Dedifferentiated amniotic fluid mesenchymal stem cell (primary cell): ENCODE data around the gene P2RY11.
A peak's percentile ranks its signal among the peaks of the same experiment; 100 is the strongest.

Experiments used
- DNase-seq: peaks from one replicate; pipeline ENCODE4 v3.0.0-alpha.2; 2016; ENCODE audit errors: extremely low spot score

P2RY11 gene

DNA sequence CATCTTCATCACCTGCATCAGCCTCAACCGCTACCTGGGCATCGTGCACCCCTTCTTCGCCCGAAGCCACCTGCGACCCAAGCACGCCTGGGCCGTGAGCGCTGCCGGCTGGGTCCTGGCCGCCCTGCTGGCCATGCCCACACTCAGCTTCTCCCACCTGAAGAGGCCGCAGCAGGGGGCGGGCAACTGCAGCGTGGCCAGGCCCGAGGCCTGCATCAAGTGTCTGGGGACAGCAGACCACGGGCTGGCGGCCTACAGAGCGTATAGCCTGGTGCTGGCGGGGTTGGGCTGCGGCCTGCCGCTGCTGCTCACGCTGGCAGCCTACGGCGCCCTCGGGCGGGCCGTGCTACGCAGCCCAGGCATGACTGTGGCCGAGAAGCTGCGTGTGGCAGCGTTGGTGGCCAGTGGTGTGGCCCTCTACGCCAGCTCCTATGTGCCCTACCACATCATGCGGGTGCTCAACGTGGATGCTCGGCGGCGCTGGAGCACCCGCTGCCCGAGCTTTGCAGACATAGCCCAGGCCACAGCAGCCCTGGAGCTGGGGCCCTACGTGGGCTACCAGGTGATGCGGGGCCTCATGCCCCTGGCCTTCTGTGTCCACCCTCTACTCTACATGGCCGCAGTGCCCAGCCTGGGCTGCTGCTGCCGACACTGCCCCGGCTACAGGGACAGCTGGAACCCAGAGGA lies 2.6 kb downstream of the P2RY11 start:
- DNase-seq, result no peak

DNA sequence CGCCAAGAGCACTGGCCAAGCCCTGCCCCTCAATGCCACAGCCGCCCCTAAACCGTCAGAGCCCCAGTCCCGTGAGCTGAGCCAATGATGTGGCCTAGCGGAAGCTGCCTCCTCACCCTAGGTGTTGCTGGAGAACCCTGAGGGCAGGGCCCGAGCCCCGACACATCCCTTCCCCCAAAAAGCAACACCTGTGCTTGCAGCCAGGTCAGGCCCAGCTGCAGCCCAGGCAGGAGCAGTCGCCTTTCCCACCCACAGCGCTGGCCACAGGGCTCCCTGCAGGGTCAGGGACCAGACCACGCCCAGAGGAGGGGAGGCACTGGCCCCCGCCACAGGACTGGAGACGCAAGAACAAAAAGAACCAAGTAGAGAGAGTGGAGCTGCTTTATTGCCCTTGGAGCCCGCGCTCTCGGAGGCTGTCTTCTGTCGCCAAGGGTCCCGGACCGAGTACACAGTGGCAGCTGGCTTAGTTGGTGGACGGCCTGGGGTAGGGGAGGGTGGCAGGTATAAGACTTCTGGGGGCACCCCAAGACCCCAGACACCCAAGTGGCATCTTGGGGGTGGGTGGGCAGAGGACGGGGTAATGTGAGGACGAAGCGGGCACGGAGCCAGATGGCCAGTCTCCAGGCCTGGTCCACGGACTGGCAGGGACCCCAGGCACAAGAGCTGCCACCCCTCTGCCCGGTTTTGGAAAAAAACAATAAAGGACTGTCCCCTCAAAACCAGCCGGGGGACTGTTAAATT lies 3.3 kb downstream of the P2RY11 start:
- DNase-seq, result no peak

DNA sequence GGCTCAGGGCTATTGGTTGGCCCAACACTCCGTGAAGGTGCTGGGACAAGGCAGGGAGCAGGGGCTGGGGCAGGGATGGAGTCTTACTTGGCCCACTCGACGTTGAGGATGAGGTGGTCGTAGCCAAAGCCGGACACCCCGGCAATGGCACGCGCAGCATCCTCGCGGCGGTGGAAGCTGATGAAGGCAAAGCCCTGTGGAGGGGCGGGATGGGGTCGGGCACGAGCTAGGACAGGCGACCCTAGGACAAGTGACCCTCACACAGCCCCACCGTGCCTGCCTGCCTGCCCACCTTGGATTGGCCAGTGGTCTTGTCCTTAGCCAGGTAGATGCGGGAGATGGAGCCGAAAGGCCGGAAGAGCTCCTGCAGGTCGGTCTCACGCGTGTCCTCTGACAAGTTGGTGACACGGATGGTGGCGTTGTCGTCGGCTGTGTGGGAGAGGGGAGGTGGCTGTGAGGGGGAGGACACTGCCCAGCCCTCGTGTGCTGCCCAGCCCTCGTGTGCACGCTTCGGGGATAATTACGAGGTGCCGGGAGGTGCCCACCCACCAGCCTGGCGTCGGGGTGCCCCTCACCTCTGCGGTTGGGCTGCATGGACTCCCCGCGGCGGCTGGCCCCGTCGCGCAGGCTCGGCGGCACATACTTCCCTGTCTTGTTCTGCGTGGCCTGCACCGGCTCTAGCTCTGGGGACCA lies 4.0 kb downstream of the P2RY11 start:
- no peak for DNase-seq

DNA sequence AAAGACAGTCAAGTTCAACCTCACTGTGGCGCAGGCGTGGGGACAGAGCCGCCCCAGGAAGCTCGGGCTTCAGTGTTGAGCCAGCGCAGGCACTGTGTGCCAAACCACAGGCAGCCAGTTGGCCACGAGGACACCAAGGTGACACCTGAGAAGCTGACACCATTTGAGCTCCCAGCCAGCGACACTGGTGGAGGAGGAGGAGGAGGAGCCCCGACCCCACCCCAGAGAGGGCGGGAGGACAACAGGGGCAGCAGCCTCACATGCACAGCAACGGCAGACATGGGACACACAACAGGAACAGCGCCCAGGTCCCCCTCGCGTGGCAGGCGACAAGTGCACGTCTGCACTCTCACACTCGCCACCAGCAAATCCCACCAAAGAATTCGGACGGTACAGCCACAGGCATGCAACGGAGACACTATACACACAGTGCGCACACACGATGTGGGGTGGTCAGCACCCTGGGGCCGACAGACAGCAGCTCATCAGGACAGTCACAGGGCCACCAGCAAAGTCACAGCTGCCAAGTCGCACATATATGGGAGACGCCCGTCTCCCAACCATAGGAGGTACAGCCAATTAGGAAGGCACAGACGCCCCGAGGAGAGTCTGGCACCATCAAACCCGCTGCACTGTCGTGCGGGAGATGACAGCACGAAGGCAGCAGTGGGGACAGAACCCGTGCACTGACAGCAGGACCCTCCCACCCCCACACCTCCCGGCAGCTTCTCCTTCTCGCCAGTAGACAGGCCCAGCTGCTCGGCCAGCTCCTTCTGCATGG lies 4.8 kb downstream of the P2RY11 start:
- no peak for DNase-seq

DNA sequence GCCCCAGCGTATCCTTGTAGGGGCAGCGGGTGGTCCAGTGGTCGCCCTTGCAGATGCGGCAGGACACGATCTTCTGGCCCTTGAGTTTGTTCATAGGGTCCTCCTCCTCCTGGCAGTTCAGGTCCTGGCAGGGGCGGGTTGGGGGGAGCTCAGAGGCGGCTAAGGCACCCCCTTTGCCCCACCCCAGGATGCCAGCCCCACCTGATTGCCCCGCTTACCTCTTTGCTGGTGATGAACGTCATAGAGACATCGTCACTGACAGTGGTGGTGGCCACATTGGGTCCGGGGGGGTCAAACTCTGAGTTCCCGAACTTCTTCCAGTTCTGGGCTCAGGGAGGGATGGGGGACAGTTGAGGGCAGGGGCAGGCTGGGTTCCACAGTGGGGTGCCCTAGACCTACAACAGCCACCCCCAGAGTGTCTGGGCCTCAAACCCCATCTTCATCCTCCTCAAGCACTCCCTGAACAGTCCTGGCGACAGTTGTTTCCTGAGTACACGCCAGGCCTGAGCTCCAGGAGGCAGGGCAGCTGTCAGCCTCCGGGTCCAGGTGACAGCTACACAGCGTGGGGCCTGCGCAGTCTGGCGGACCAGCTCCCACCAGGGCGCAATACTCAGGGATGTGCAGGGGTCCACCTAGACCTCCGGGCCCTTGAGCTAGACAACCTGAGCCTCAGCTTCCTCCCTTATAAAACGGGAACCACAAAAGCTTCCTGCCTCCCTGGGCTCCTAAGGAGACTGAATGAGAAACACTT lies 5.5 kb downstream of the P2RY11 start:
- DNase-seq, result no peak

DNA sequence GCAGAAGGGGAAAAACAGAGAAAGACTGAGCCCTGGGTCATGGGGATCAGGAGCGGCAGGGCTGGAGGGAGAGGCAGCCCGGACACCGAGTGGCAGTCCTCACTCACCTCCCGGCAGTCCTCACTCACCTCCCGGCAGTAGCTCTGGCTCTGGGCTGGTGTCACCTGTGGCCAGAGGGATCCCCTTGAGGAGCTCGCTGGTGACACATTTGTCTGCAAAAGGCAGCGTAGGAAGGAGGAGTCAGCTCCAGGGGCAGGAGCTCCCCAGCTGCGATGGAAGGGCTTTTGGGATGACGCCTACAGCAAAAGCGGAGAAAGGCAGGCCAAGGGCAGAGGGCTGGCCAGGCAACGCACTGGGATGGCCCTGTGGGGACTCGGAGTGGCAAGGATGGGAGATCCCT lies 7.5 kb downstream of the P2RY11 start:
- no peak for DNase-seq

DNA sequence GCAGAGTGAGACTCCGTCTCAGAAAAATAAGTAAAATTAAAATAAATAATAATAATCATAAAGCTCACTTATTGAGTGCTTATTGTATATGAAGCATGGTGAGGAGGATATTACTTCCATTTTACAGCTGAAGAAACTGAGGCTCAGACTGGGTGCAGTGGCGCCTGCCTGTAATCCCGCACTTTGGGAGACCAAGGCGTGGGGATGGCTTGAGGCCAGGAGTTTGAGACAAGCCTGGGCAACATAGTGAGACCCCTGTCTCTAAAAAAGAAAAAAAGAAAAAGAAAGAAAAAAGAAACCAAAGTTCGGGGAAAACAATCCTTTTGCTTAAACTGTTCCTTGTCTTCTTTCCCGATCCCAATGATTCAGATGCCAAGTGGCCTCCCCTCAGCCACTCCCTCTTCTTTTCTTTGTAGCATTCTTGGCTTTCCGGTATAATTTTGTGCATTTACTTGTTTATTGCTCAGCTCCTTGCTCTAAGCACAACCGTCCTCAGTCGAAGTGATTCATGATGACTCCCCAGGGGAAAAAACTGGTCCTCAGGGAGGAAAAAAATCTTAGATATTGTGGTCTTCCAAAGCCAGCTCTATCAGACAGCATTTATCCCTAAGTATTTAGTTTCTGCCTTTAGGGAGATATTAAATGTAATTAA lies 9.2 kb downstream of the P2RY11 start:
- peak; percentile 75 for DNase-seq

DNA sequence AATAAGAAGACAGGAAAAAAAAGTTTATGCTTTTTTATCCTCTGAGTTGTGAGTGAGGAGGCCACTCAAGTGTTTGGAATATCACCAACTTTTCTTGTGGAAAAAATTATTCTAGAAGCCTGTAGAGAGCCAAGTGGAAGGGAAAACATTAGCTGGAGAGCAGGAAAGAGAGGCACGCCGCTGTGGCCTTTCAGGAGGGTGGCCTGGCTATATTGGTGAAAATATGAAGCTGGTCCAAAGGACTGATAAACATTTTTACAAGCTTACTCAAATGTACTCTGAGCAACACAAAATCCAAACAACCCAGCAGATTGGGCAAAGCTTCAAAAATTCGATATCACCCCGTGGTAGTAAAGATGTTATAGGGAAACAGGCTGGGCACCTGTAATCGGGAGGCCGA lies 10.6 kb downstream of the P2RY11 start:
- peak; percentile 37 for DNase-seq

DNA sequence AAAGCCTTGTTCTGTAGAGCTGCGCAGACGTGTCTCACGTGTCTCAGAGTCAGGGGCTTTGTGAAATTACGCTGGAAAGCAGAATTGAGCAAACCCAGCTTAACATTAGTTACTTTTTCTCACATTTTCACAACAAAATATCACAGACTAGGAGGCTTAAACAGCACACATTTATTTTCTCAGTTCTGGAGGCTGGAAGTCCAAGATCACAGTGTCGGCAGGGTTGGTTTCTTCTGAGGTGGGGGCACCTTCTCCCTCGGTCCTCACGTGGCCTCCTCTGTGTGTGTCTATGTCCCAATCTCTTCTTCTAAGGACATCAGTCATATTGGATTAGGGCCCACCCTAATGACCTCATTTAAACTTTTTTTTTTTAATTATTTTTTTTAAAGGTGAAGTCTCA lies 12.9 kb downstream of the P2RY11 start:
- no peak for DNase-seq

DNA sequence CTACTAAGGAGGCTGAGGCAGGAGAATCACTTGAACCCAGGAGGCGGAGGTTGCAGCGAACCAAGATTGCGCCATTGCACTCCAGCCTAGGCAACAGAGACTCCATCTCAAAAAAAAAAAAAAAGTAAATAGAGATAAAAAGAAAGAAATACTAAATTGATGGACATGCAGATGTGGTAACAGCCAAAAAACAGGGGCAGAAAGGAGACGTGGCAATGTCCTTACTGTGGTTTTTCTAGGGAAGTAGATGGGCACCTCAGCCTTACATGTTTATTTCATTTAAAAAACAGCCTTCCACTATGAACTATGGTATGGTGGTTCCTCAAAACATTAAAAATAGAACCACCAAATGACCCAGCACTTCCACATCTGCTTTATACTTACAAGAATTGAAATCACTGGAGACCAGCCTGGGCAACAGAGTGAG lies 14.7 kb downstream of the P2RY11 start:
- no peak for DNase-seq

DNA sequence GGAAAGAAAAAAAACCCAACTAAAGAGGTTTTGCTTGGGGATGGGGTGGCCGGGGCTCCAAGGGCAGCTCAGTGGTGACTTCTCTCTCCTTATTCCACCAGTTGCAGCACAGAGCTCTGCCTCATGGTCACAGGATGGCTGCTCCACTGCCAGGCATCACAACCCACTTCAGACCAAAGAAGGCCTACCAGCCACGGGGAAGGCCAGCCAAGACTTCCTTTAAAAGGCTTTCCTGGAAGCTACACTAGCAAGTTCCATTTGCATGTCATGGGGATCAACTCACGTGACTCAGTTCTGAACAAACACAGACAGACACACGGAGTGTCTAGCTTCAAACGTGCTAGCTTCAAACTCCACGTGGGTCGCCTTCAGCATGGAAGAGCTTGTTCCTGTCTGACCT lies 21.4 kb downstream of the P2RY11 start:
- no peak for DNase-seq

DNA sequence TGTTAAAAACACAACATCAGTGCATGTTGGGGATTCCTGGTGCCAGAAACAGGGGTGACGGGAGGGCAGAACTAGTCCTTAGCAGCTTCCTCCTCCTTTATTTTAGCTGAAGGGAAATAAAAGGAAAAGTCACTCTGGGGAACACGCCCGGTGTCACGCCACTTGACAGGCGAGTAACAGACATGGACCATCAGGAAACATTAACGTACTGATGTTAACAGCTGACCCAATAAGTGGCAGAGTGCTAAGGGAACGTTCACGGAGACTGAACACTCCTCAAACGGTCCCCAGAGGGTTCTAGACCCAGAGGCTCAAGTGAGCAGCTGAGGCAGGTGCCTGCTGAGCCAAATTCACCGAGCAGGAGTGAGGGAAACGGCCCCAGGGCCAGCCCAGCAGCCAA lies 22.1 kb downstream of the P2RY11 start:
- no peak for DNase-seq

DNA sequence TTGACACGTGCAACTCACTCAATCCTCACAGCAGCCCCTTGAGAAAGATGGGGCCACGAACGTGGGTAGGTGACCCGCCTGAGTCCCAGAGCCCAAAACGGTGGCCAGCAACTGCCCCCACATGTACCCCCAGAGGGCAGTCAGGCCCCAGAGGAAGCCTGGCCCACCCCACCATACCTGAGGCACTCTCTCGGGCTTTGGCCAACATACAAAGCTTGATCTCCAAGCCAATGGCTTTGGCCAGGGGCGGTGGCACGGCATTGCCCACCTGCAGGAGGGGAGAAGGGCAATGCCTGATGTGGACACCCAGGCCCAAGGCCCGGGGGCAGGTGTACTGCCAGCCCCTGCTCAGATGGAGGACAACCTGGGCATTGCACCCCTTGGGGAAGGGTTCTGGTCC lies 22.5 kb downstream of the P2RY11 start:
- no peak for DNase-seq

DNA sequence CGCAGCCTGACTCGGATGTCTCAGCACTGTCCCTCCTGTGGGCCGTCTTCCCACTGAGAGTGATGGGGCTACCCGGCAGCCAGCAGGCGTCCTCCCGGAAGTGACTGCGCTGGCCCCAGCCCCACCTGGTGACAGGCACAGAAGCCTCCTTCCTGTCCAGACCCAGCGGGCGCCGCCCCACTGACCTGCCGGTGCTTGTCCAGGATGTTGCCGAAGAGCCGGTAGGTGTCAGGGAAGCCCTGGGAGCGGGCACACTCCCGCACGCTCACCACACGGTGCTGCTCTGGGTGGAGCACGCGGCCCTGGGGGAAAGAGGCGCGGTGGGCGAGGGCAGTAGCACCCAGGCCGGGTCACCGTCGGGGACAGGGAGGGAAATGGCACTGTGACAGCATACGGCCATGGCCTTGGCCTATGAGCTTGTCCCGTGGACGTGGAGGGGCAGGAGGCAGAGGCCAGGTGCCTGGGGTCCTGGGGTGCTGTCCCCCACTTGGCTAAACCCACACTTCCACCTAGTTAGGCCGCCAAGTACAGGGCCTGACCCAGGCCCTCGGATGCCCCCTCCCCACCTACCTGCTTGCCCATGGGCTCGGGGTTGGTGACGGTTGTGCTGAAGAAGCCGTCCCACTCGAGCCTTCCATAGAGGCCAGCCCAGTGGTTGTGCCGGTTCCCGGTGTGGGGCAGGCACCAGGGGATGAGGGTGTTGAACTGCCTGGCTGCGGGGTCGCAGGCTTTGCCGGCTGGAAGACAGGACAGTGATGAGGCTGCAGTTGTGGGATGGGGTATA lies 24.2 kb downstream of the P2RY11 start:
- DNase-seq, result no peak

DNA sequence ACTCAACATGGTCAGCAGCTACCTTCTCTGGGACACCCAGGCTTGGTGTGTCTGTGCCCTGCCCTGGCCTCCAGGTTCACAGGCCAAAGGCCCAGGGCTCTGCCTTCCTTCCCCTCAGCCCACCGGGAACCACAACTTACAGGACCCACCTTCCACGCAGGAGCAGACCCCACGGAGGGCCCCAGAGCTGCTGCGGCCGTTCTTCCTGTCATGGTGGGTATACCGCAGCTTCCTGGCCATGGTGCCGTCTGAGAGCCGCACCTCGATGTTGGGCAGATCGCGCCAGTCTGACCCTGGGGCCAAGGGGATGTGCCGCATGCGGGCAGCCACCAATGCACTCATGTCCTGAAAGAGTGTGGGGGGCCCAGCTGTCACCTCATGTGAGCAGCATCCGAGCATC lies 25.4 kb downstream of the P2RY11 start:
- DNase-seq, result no peak

DNA sequence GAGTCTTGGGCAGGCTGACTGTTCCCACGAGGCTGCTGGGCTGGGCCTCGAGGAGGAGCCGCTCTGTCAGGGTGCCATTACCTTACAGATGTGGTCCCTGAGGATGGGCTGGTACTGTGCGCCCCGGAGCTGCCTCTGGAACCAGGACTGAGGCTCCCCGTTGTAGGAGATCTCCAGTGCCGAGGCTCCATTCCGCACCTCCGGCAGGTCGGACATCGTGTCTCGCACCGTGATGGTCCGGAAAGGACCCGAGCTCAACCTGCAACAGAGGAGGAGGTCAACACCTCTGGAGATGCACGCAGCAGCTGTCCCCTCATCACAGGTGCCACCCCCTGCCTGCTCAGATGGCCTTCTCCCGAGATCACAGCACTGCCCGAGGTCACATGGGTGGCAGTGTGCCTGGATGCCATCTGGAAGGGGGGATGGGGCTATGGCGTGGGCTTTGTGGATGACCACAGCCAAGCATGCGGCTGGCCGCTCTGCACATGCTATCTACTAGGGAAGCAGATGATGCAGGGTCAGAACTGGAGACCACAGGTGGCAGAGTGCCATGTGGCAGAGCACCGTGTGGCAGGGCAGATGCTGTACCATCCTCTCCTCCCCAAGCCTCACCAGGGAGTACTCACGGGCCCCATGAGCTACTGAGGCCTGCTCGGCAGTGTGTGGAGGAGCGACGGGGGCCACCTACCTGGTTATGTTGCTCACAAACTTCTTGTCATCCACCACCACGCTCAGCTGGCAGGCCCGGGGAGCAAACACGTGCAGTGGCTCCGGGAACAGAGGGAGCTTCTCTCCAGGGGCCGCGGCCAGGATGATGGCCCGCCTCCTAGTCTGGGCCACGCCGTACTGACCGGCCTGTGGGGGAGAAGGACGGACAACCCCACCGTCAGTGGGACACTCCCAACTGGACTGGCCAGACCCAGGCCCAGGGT lies 26.5 kb downstream of the P2RY11 start:
- no peak for DNase-seq

DNA sequence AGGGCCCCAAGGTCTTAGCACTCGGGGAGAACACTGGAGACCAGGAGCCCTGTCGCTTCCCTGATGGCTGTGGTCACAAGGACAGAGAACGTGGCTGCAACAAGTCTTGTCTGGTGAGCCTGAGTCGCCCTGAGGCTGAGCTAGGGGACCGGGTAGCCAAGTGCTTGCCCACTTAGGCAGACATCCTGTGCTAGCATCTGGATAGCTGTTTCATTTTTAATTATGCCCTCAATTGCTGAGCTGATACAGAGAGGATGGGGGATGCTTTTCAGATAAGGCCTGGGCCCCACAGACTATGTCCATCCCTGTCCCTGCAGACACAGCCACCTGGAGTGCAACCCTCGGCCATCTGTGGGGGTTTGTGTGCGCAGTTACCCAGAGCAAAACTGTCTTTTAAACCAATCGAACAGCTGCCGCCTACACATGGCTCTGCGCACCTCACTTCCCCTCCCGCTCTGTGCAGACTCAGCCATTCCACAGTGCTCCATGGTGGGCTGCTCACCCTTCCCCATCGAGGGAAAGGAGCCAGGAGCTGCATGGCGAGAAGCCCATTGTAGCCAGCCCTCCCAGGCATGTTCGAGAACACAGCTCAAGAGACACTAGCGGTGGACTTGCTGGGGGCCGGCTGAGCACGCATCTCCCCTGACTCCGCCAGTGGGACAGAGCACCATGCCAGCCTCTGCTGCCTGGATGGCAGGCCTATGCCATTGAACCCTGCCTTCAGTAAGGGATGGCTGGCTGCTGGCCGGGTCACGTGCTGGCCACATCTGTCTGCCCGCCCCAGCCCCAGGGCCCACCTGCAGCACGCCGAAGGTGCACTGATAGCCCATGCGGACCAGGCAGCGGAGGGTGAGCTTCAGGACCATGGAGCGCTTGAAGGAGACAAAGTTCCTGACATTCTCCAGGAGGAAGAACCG lies 27.6 kb downstream of the P2RY11 start:
- no peak for DNase-seq

DNA sequence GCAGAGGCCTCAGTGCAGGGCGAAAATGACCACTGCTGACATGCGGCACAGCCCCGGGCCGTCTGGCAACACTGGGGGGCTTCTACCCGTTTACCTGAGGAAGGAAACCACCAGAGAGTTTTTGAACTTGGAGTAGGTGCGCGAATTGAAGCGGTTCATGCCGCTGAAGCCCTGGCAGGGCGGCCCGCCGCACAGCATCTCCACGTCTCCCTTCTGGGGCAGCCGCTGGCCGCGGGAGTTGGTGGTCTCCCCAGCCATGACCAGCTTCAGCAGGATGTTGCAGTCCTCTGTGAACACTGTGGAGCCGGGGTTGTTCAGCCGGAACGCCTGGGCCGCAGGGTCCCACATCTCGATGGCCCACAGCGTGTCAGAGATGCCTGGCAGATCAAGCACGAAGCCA lies 28.5 kb downstream of the P2RY11 start:
- no peak for DNase-seq
